Loucy (cell line): Measurements from ENCODE around the gene OR2G3.

Experiments
- CTCF ChIP-seq: fragments of 200-600 bp; sonication (generic); conservative IDR thresholded peaks from 2 replicates; pipeline ENCODE4 v1.5.1; 2014; ENCODE audit warnings: mild to moderate bottlenecking, antibody characterized with exemption, low read length
- EZH2phosphoT487 ChIP-seq: fragments of 200-600 bp; IDR thresholded peaks from 2 replicates; pipeline ENCODE4 v1.6.1; 2018; ENCODE audit warnings: antibody characterized with exemption, mild to moderate bottlenecking, moderate library complexity, borderline replicate concordance

- no peak for TF ChIP-seq EZH2phosphoT487
- no peak for TF ChIP-seq CTCF
These were observed 9.2 kb downstream of the OR2G3 start for GRCh38 chr1:247614625-247615024.
